NCI-H345 treated with DMSO at 0.1 percent for 48 hours (cell line): ENCODE results near the gene WWOX.
A peak's percentile ranks its signal among the peaks of the same experiment; 100 is the strongest.

ENCODE experiments used
- DNase-seq: peaks from one replicate; lab custom pipeline; 2025; ENCODE audit not compliant: unreplicated experiment; lab: John Stamatoyannopoulos, UW

Gene WWOX

GRCh38 chr16:79171931-79172705, 1072.7 kb downstream of the WWOX start:
- DNase-seq = peak; percentile 47

- no peak for DNase-seq
Measured at GRCh38 chr16:79172976-79173500, 1073.6 kb downstream of the WWOX start.

- no peak for DNase-seq
Measured at GRCh38 chr16:79173919-79174318, 1074.5 kb downstream of the WWOX start.

- DNase-seq = no peak
Measured at GRCh38 chr16:79175286-79176057, 1076.0 kb downstream of the WWOX start.

GRCh38 chr16:79177018-79177417, 1077.6 kb downstream of the WWOX start:
- DNase-seq = no peak

GRCh38 chr16:79181419-79181818, 1082.0 kb downstream of the WWOX start:
- no peak for DNase-seq

- DNase-seq = no peak
Measured at GRCh38 chr16:79182616-79183015, 1083.2 kb downstream of the WWOX start.

GRCh38 chr16:79183571-79183970, 1084.1 kb downstream of the WWOX start:
- DNase-seq = no peak

GRCh38 chr16:79184464-79185030, 1085.1 kb downstream of the WWOX start:
- DNase-seq = no peak

GRCh38 chr16:79185711-79186110, 1086.3 kb downstream of the WWOX start:
- no peak for DNase-seq

- DNase-seq = no peak
Measured at GRCh38 chr16:79186196-79186595, 1086.7 kb downstream of the WWOX start.

- DNase-seq = no peak
Measured at GRCh38 chr16:79188115-79188738, 1088.8 kb downstream of the WWOX start.

- no peak for DNase-seq
Measured at GRCh38 chr16:79188739-79189122, 1089.3 kb downstream of the WWOX start.

GRCh38 chr16:79190542-79190941, 1091.1 kb downstream of the WWOX start:
- DNase-seq = no peak

- no peak for DNase-seq
Measured at GRCh38 chr16:79191933-79192332, 1092.5 kb downstream of the WWOX start.

- DNase-seq = no peak
Measured at GRCh38 chr16:79192904-79193303, 1093.5 kb downstream of the WWOX start.

GRCh38 chr16:79194291-79194690, 1094.8 kb downstream of the WWOX start:
- DNase-seq = no peak

GRCh38 chr16:79195938-79196337, 1096.5 kb downstream of the WWOX start:
- no peak for DNase-seq

- no peak for DNase-seq
Measured at GRCh38 chr16:79201436-79201835, 1102.0 kb downstream of the WWOX start.

GRCh38 chr16:79202977-79203376, 1103.5 kb downstream of the WWOX start:
- DNase-seq = no peak

GRCh38 chr16:79204486-79204885, 1105.0 kb downstream of the WWOX start:
- DNase-seq = no peak
